Measurements from ENCODE around the gene NPAS3.

DNA sequence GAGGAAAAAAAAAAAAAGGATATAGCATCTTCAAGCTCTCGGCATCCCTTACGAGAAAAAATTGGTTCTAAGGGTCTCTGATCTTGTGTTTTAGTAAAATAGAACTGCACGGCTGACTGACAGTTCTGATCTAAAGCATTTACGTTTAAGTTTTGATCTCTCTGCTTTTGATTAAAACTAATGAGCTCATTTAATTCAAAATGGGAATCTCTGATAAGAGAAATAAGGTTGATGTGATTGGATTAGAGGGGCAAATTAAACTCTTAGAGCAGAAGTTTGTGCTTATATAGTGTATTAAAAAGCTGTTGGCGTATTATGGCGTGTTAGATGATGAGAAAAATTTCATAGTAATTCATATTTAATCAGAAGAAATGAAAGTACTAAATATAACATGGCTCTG lies 794.6 kb downstream of the NPAS3 start:
- TF ChIP-seq, protein P1, sequence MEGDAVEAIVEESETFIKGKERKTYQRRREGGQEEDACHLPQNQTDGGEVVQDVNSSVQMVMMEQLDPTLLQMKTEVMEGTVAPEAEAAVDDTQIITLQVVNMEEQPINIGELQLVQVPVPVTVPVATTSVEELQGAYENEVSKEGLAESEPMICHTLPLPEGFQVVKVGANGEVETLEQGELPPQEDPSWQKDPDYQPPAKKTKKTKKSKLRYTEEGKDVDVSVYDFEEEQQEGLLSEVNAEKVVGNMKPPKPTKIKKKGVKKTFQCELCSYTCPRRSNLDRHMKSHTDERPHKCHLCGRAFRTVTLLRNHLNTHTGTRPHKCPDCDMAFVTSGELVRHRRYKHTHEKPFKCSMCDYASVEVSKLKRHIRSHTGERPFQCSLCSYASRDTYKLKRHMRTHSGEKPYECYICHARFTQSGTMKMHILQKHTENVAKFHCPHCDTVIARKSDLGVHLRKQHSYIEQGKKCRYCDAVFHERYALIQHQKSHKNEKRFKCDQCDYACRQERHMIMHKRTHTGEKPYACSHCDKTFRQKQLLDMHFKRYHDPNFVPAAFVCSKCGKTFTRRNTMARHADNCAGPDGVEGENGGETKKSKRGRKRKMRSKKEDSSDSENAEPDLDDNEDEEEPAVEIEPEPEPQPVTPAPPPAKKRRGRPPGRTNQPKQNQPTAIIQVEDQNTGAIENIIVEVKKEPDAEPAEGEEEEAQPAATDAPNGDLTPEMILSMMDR (IDR thresholded peaks at IDR 0.05), result no peak
- no peak for TF ChIP-seq POLR2A (IDR thresholded peaks at IDR 0.05)
